WERI-Rb-1 (cell line): ENCODE results near the gene PRDM8.

Experiments
- DNase-seq: peaks from one replicate; pipeline ENCODE4 v3.0.0-alpha.2; 2020
- H3K27ac ChIP-seq: fragments of 250-450 bp; sonication (Bioruptor Pico); 2 replicates; pipeline ENCODE4 v1.5.1; 2020; ENCODE audit warnings: mild to moderate bottlenecking, moderate library complexity
- H3K27me3 ChIP-seq: fragments of 250-450 bp; sonication (Bioruptor Pico); 2 replicates; pipeline ENCODE4 v1.5.1; 2021; ENCODE audit warnings: mild to moderate bottlenecking, low read depth, moderate library complexity; ENCODE audit not compliant: insufficient read depth, severe bottlenecking
- H3K36me3 ChIP-seq: fragments of 250-450 bp; sonication (Bioruptor Pico); 2 replicates; pipeline ENCODE4 v1.5.1; 2020; ENCODE audit warnings: mild to moderate bottlenecking, moderate library complexity
- H3K4me3 ChIP-seq: 2 replicates; pipeline ENCODE4 v1.5.1; 2011; ENCODE audit warnings: low read depth, mild to moderate bottlenecking, control low read depth, low read length
- H3K9me3 ChIP-seq: fragments of 250-450 bp; sonication (Bioruptor Pico); 2 replicates; pipeline ENCODE4 v1.5.1; 2021; ENCODE audit warnings: mild to moderate bottlenecking, moderate library complexity; ENCODE audit not compliant: severe bottlenecking
- CTCF ChIP-seq: IDR thresholded peaks from 2 replicates; pipeline ENCODE4 v1.5.1; 2011; ENCODE audit warnings: low read depth, mild to moderate bottlenecking, control low read depth, inconsistent platforms, low read length

Gene PRDM8

GRCh38 chr4:80216100-80216761 lies 18.9 kb downstream of the PRDM8 start:
- no peak for DNase-seq
- Histone ChIP-seq H3K9me3 (no peaks in the 10 kb centered on the region), H3K27ac (no peak overlapping the region), H3K27me3 (no peaks in the 10 kb centered on the region), H3K4me3 (no peak overlapping the region), H3K36me3 (no peaks in the 10 kb centered on the region)
- TF ChIP-seq CTCF: no peak

GRCh38 chr4:80219301-80220025 lies 22.2 kb downstream of the PRDM8 start:
- no peak for TF ChIP-seq CTCF
- Histone ChIP-seq H3K27me3 (no peaks in the 10 kb centered on the region), H3K27ac (no peak overlapping the region), H3K36me3 (no peaks in the 10 kb centered on the region), H3K9me3 (no peaks in the 10 kb centered on the region), H3K4me3 (no peak overlapping the region)
- no peak for DNase-seq

GRCh38 chr4:80220711-80221110 lies 23.4 kb downstream of the PRDM8 start:
- no peak overlapping the region for H3K4me3 ChIP-seq
- no peaks in the 10 kb centered on the region for H3K36me3 ChIP-seq
- DNase-seq: no peak
- H3K27me3 ChIP-seq: no peaks in the 10 kb centered on the region
- TF ChIP-seq CTCF: no peak
- no peaks in the 10 kb centered on the region for H3K9me3 ChIP-seq
- no peak overlapping the region for H3K27ac ChIP-seq

GRCh38 chr4:80221161-80221560 lies 23.9 kb downstream of the PRDM8 start:
- H3K27ac ChIP-seq: no peak overlapping the region
- no peaks in the 10 kb centered on the region for H3K9me3 ChIP-seq
- no peak for TF ChIP-seq CTCF
- no peaks in the 10 kb centered on the region for H3K36me3 ChIP-seq
- H3K27me3 ChIP-seq: no peaks in the 10 kb centered on the region
- no peak for DNase-seq
- no peak overlapping the region for H3K4me3 ChIP-seq

- Histone ChIP-seq H3K4me3 (no peak overlapping the region), H3K9me3 (no peaks in the 10 kb centered on the region), H3K27me3 (no peaks in the 10 kb centered on the region), H3K27ac (no peak overlapping the region), H3K36me3 (no peaks in the 10 kb centered on the region)
- no peak for TF ChIP-seq CTCF
- no peak for DNase-seq
Observed at GRCh38 chr4:80225595-80225994, 28.3 kb downstream of the PRDM8 start.
